ENCODE results near the gene GPC3. TPM values are rescaled to one million over a fixed set of nuclear protein-coding genes. Genes with fewer than 3 reads are reported as not detected.

The GPC3 gene
- total and polyA plus RNA-seq, 2 experiments from 2014 or later, result 36.8 to 60.1 TPM

- Mint-ChIP-seq H3K9me3 (no peaks in the 10 kb centered on the region), H3K27me3 (ENCODE audit: insufficient read depth, low read depth, poor library complexity) (no peaks in the 10 kb centered on the region), H3K36me3 (ENCODE audit: low read depth) (no peaks in the 10 kb centered on the region; the same call in 2 of the 3 replicates), H3K4me1 (peaks cover 38% of the 10 kb centered on the region), H3K27ac (peak overlapping the region; percentile 75; the same call in 1 of the 2 replicates), H3K4me3 (no peak overlapping the region)
- no peak overlapping the region for H2AFZ ChIP-seq
- H3K27me3 ChIP-seq (ENCODE audit: insufficient read depth), result no peaks in the 10 kb centered on the region
- no peaks in the 10 kb centered on the region for H3K9me2 ChIP-seq (ENCODE audit: insufficient read depth)
- H4K20me1 ChIP-seq (replicated peaks; ENCODE audit: insufficient read depth), result no peaks in the 10 kb centered on the region
- ATAC-seq (peak; percentile 97), DNase-seq (ENCODE audit: low spot score) (peak; percentile 79)
- no peak for TF ChIP-seq ZNF331 (CRISPR knock-in tag; IDR thresholded peaks at IDR 0.05; ENCODE audit: low read depth)
- no peak for TF ChIP-seq CREB1 (CRISPR knock-in tag; IDR thresholded peaks at IDR 0.05; ENCODE audit: low read depth)
- no peak for TF ChIP-seq JUNB (IDR thresholded peaks at IDR 0.05; ENCODE audit: unreplicated experiment)
- peak; percentile 15 to 36; a peak in 2 of 4 replicates for TF ChIP-seq CTCF (conservative IDR thresholded peaks at IDR 0.05; ENCODE audit: low read depth in 2 of 2)
- TF ChIP-seq NANOG (IDR thresholded peaks at IDR 0.05; ENCODE audit: borderline replicate concordance), result peak; percentile 10; the same call in 1 of the 2 replicates
- TF ChIP-seq EZH2phosphoT487 (IDR thresholded peaks at IDR 0.05; ENCODE audit: unreplicated experiment), result no peak
- TF ChIP-seq ETS1 (IDR thresholded peaks at IDR 0.05), result no peak
- 0 out of 2 replicates have a peak, but pooled peaks have one; percentile 60 for TF ChIP-seq ZNF462 (CRISPR knock-in tag; IDR thresholded peaks at IDR 0.05)
- no peak for TF ChIP-seq POLR2AphosphoS5 (IDR thresholded peaks at IDR 0.05; ENCODE audit: low read depth)
- TF ChIP-seq EZH2 (IDR thresholded peaks at IDR 0.05; ENCODE audit: low read depth, unreplicated experiment), result no peak
- peaks cover 10% of the 10 kb centered on the region for H3K4me1 ChIP-seq (ENCODE audit: insufficient read depth)
- H3K36me3 ChIP-seq (ENCODE audit: insufficient read depth), result no peaks in the 10 kb centered on the region
- no peak overlapping the region for H3K4me3 ChIP-seq
- H3K79me2 ChIP-seq (replicated peaks; ENCODE audit: insufficient read depth), result no peaks in the 10 kb centered on the region
- no peak overlapping the region for H3K4me2 ChIP-seq
- H3K27ac ChIP-seq (ENCODE audit: low read depth), result peak overlapping the region; percentile 71; the same call in 1 of the 2 replicates
- no peaks in the 10 kb centered on the region for H3F3A ChIP-seq (replicated peaks; ENCODE audit: low read depth)
Observed at GRCh38 chrX:133649651-133650050, 335.7 kb downstream of the GPC3 start.

Measured in GM23338 (cell line).